Ascending aorta (tissue), 2 donors: ENCODE measurements around the gene SLC6A3. TPM values are rescaled to one million over a fixed set of nuclear protein-coding genes. Genes with fewer than 3 reads are reported as not detected.

Experiments used
- DNase-seq, 2 donors: peaks; one replicate each; pipeline ENCODE4 v3.0.0-alpha.2; 2019; ENCODE audit warnings: low spot score in 2 of 2
- H3K27ac ChIP-seq, 2 donors: fragments of 200-600 bp; sonication (generic); one replicate each; pipeline ENCODE4 v1.5.1; 2016 to 2017; ENCODE audit warnings: mild to moderate bottlenecking in 1 of 2
- H3K27me3 ChIP-seq: fragments of 200-600 bp; sonication (generic); one replicate; pipeline ENCODE4 v1.5.1; 2017
- H3K36me3 ChIP-seq, 2 donors: fragments of 200-600 bp; sonication (generic); one replicate each; pipeline ENCODE4 v1.5.1; 2016
- H3K4me1 ChIP-seq, 2 donors: fragments of 200-600 bp; sonication (generic); one replicate each; pipeline ENCODE4 v1.5.1; 2016 to 2017; ENCODE audit warnings: mild to moderate bottlenecking in 1 of 2
- H3K4me3 ChIP-seq, 2 donors: fragments of 200-600 bp; sonication (generic); one replicate each; pipeline ENCODE4 v1.5.1; 2016 to 2017; ENCODE audit warnings: mild to moderate bottlenecking in 1 of 2
- H3K9me3 ChIP-seq, 2 donors: fragments of 200-600 bp; sonication (generic); one replicate each; pipeline ENCODE4 v1.5.1; 2016
- CTCF ChIP-seq, 3 experiments: fragments of 200-600 bp in 2 of 3; fragments of 450-650 bp in 1 of 3; sonication (generic) in 2 of 3; IDR thresholded peaks; one replicate each; pipeline ENCODE4 v1.5.1; 2016 to 2019; ENCODE audit warnings: antibody characterized with exemption in 3 of 3, mild to moderate bottlenecking in 1 of 3, moderate library complexity in 1 of 3
- intact Hi-C: fragments of 100-400 bp; cut with DNase I; formaldehyde crosslinking; loops from one replicate; pipeline ENCODE4 v1.15.1; 2023
- total RNA-seq: library from RNA; depleted of rRNA; stranded (reverse); fragments of >200 nt; gene quantifications from one replicate; pipeline ENCODE4 v1.1.0, GENCODE V29; 2016

The SLC6A3 gene
- total RNA-seq, 1 donor from 2014 or later = not detected

GRCh38 chr5:1393571-1394501, 51.4 kb downstream of the SLC6A3 start:
- Histone ChIP-seq H3K36me3 (no peaks in the 10 kb centered on the region), H3K4me1 (no peaks in the 10 kb centered on the region), H3K27me3 (no peaks in the 10 kb centered on the region), H3K9me3 (no peaks in the 10 kb centered on the region), H3K4me3 (no peak overlapping the region), H3K27ac (no peak overlapping the region)
- TF ChIP-seq CTCF (IDR thresholded peaks at IDR 0.05) = no peak
- intact Hi-C loops = no loop called here
- DNase-seq = no peak

GRCh38 chr5:1392801-1393565, 52.3 kb downstream of the SLC6A3 start:
- no peaks in the 10 kb centered on the region for H3K27me3 ChIP-seq

GRCh38 chr5:1392261-1392660, 53.0 kb downstream of the SLC6A3 start:
- no peak overlapping the region for H3K27ac ChIP-seq
- intact Hi-C loops = no loop called here
- no peak for DNase-seq
- H3K27me3 ChIP-seq = no peaks in the 10 kb centered on the region
- TF ChIP-seq CTCF (IDR thresholded peaks at IDR 0.05) = no peak
- H3K9me3 ChIP-seq = no peaks in the 10 kb centered on the region
- no peak overlapping the region for H3K4me3 ChIP-seq
- H3K36me3 ChIP-seq = no peaks in the 10 kb centered on the region
- no peaks in the 10 kb centered on the region for H3K4me1 ChIP-seq

More at GRCh38 chr5:1392801-1393565, 52.3 kb downstream of the SLC6A3 start:
- no peak overlapping the region for H3K4me3 ChIP-seq
- H3K36me3 ChIP-seq = no peaks in the 10 kb centered on the region
- no peak for TF ChIP-seq CTCF (IDR thresholded peaks at IDR 0.05)
- no peak for DNase-seq
- no peaks in the 10 kb centered on the region for H3K4me1 ChIP-seq
- H3K9me3 ChIP-seq = no peaks in the 10 kb centered on the region
- intact Hi-C loops = no loop called here
- H3K27ac ChIP-seq = no peak overlapping the region

- intact Hi-C loops = no loop called here
- H3K9me3 ChIP-seq = no peaks in the 10 kb centered on the region
- DNase-seq = no peak
- H3K4me3 ChIP-seq = no peak overlapping the region
- TF ChIP-seq CTCF (IDR thresholded peaks at IDR 0.05) = no peak
- no peaks in the 10 kb centered on the region for H3K4me1 ChIP-seq
- no peaks in the 10 kb centered on the region for H3K36me3 ChIP-seq
- H3K27me3 ChIP-seq = no peaks in the 10 kb centered on the region
- H3K27ac ChIP-seq = no peak overlapping the region
Observed at GRCh38 chr5:1391691-1392090, 53.5 kb downstream of the SLC6A3 start.

GRCh38 chr5:1390861-1391600, 54.2 kb downstream of the SLC6A3 start:
- H3K4me1 ChIP-seq = no peaks in the 10 kb centered on the region
- no peak overlapping the region for H3K27ac ChIP-seq
- no peaks in the 10 kb centered on the region for H3K27me3 ChIP-seq
- intact Hi-C loops = no loop called here
- no peaks in the 10 kb centered on the region for H3K9me3 ChIP-seq
- no peaks in the 10 kb centered on the region for H3K36me3 ChIP-seq
- H3K4me3 ChIP-seq = no peak overlapping the region
- no peak for DNase-seq
- TF ChIP-seq CTCF (IDR thresholded peaks at IDR 0.05) = no peak
